LNCaP clone FGC (cell line): ENCODE data around the gene ACKR1.

Experiments
- DNase-seq: peaks from one replicate; pipeline ENCODE4 v3.0.0-alpha.2; 2011; ENCODE audit warnings: low read depth
- H3K4me3 ChIP-seq: 2 replicates; pipeline ENCODE4 v1.5.1; 2011; ENCODE audit warnings: mild to moderate bottlenecking, low read depth, low read length, control low read depth
- CTCF ChIP-seq: IDR thresholded peaks from 2 replicates; pipeline ENCODE4 v1.5.1; 2012; ENCODE audit warnings: mild to moderate bottlenecking; ENCODE audit not compliant: control insufficient read depth, insufficient read depth; ENCODE audit errors: extremely low read depth

Gene ACKR1

GRCh38 chr1:159247266-159247665 lies 42.6 kb downstream of the ACKR1 start:
- no peak for TF ChIP-seq CTCF
- H3K4me3 ChIP-seq, result no peak overlapping the region
- no peak for DNase-seq

GRCh38 chr1:159248311-159248710 lies 43.6 kb downstream of the ACKR1 start:
- H3K4me3 ChIP-seq, result no peak overlapping the region
- no peak for TF ChIP-seq CTCF
- DNase-seq, result no peak

- no peak overlapping the region for H3K4me3 ChIP-seq
- no peak for DNase-seq
- 0 out of 2 replicates have a peak, but pooled peaks have one; percentile 12 for TF ChIP-seq CTCF
These were observed 46.1 kb downstream of the ACKR1 start for GRCh38 chr1:159250638-159251216.
